HG02610 (cell line): ENCODE data around the gene KIF3A.

Experiments used
- ATAC-seq: cut with Tn5 transposase; IDR thresholded peaks from one replicate; pipeline ENCODE4 v1.9.1; 2021; ENCODE audit warnings: mild to moderate bottlenecking, moderate library complexity; ENCODE audit not compliant: unreplicated experiment

KIF3A gene

DNA sequence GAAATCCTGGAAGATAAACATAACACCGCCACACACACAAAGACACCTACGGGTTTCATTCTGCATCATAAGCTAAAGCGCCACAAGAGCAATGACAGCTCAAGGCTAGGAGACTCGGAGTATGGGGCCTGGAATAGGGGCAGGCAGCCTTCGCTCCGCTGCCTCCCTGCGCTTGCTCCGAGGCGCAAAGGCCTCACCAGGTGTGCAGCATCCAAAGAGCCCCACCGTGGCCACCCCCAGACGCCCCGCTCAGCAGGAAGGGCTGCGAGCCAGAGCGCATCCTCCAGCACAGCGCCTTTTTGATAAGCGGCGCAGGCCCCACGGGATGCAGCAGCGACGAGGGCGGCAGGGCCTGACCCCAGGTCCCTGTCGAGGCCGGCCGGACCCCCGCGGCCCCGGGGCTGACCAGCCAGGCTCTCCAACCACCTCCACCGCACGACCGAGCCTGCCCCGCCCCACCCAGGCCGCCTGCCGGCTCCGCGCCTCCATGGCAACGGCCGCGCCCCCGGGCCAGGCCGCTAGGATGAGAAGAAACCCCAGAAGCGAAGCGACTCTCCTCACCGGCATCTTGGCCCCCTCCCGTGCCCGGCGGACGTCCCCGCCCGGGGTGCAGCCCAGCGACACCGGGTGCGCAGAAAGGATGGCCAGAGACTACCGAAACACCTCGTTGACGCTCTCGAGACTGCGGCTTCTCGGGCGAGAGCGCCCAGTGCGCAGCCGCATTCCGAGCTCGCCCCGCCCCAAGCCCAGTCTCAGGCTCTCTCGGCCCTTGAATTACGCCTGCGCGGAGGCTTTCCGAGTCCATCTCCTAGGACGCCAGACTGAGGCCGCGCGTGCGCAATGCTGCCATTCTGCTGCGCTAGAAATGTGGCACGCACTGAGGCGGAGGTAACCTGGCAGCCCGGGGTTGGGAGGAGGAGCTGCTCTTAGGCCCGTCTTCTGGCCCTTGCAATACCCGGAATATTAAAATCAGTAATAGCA lies at the start of gene KIF3A:
TSS of gene KIF3A (minus strand) at position 694 of the 981 bp plus-strand sequence. CDS start at position 567, 127 bp downstream.
- peak; percentile 83 for ATAC-seq

DNA sequence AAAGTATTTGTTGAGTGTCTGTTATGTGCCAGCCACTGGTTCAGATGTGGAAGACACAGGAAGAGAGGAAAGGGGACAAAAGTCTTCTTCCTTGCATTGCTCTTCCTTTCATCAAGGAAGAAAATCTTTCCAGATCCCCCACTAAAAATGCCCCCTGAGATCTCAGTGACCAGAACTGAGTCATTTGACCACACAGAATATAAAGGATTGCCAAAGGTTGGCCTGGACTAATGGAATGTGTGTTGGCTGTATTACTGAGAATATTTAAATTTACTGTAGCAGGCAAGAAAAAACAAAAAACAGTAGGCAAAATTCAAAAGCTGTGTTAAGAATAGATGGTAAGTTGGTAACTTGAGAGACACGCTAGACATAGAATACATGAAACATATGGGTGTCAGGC lies 49.7 kb upstream of the KIF3A start:
- no peak for ATAC-seq

DNA sequence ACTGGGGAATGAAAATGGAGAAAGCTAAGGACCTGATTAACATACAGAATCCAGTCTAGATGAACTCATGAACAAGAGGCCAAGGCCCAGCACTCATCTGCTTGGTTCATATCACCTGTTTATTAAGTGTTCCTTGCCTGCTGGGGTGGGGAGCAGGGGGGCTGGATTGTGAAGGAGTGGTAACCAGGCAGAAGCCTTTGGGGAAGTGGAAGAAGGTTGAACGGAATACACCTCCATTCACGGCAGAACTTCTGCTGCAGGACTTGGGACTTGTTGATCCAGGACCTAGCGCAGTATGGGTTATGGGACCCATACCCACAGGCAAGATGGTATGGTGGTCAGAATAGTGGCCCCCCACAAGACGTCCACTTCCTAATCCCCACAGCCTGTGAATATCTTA lies 48.5 kb upstream of the KIF3A start:
- ATAC-seq: no peak

DNA sequence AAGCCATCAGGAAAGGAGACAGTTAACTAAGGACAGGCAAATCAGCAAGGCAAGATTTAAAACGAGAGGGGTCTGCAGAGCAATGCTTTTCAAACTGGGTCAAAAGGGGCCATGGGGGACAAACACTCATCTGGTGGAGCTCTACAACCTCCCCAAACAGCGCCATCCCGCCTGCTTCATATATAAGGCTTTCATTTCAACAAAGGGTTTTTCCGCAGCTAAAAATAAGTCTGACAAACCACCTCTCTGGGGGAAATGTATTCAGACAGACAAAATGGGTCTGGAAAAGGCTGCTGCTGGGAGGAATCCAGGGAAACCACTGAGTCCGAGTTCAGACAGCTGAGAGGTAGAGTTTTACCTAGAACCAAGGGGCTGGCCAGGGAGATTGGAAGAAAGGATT lies 48.0 kb upstream of the KIF3A start:
- ATAC-seq: no peak

- no peak for ATAC-seq
Measured at GRCh38 chr5:132782101-132782500, 44.8 kb upstream of the KIF3A start.

DNA sequence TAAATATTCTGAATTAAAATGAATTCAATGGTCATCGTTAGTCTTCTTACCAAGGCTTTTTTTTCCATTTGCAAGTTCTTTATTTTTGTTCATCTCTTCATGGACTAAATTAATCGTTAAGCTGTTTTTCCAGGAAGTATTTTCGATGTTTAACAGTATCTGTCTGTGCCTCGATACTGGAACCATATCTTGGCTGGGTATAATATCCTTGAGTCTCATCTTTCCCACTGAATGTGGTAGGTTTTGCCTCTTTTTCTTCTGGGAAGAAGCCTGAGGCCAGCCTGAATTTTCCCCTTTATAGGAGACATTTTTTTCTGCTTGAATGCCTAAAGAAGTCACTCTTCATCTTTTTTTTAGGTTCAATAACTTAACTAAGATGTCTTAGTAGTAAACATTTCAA lies 43.7 kb upstream of the KIF3A start:
- no peak for ATAC-seq

GRCh38 chr5:132780577-132780976 lies 43.2 kb upstream of the KIF3A start:
- ATAC-seq: no peak

- no peak for ATAC-seq
Measured at GRCh38 chr5:132779961-132780360, 42.6 kb upstream of the KIF3A start.

DNA sequence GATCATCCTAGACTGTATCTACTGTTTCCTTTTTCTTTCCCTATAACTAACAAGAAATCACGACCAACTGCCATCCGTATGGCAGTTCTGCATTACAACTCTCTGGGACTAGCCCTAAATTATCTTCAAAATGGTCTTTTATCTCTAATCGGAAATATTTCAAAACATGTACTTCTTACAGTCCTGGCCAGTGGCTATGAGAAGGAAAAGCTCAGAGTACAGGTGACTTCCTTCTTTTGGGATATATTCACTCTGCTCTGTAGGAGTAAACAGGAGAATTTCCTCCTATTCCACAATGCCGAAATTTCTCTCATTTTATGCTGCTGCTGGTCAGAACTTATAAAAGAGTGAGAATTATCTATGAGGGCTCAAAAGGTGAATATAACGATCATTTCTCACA lies 41.5 kb upstream of the KIF3A start:
- no peak for ATAC-seq

- no peak for ATAC-seq
Measured at GRCh38 chr5:132778129-132778528, 40.8 kb upstream of the KIF3A start.

- ATAC-seq: peak; percentile 57
Measured at GRCh38 chr5:132777209-132778069, 40.1 kb upstream of the KIF3A start, which contains the start of gene SEPTIN8. Gene SEPTIN8 (minus strand): TSS chr5:132777239. CDS start chr5:132777137, 102 bp downstream.

DNA sequence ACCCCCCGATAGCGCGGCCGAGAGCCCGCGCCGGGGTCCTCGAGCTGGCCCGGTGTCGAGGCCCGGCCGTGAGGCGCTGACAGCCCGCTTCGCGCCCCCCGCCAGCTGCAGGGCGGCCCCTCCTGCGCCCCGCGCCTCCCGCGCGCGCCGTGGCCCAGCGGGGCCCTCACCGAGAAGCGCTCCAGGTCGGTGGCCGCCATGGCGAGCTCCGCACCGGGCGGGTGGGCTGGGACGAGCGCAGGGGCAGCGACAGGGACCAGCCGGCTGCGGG lies 39.5 kb upstream of the KIF3A start:
- no peak for ATAC-seq

DNA sequence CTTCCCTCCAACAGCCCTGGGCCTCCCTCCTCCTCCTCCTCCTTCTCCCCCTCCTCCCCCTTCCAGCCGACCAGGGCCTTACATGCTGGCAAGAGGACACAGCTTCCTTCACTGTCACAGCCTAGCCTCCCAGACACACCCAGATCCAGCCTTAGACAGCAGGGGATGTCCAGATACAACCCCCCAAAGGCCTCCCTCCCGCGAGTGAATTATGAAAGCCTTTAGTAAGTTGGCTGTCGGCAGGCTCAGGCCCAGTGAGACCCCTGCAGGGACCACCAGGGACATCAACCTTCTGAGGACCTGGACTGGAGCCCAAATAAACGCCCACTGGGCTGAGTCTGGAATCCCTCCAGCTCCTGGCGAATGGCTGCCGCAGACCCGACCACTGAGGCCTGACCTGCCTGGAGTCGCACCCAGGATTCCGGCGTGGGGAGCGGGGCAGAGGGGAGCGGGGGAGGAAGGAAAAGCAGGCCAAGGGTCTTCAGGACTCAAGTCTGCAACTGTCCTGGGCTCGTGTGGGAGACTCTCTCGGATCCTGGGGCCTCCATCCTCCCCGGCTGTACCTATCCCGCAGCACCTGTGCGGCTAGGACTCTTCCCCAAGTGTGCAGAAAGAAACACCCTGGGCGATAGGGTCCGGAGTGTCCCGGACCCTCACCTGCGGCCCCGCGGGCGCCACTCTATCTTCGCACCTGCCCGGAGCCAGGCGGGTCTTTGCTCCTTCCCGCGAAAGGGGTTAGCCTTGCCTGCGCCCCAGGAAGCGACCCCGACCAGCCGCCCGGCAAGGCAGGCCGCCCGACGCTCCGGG lies 39.0 kb upstream of the KIF3A start:
- no peak for ATAC-seq

DNA sequence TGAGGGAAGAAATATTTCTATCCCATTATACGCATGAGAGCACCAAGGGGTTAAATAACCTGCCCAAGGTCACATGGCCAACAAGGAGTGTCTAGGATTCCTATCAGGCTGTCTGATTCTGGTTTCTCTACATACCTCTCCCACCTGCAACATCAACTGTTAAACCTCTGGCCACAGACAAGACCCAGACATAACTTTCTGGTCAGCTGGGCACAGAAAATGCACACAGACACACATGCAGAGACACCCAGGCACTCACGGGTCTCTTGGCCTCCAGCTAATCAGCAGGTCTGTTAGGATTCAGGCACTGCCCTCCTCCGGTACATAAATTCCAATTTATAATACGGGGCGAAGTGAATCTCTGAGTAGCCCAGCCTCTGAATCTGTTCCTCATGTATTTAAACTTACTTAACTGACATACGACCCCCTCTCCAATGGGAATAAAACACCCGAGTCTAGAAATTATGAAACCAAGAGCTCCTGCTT lies 38.2 kb upstream of the KIF3A start:
- ATAC-seq: no peak

- no peak for ATAC-seq
Measured at GRCh38 chr5:132774896-132775295, 37.5 kb upstream of the KIF3A start.

GRCh38 chr5:132774406-132774805 lies 37.1 kb upstream of the KIF3A start:
- no peak for ATAC-seq

- no peak for ATAC-seq
Measured at GRCh38 chr5:132773601-132774355, 36.4 kb upstream of the KIF3A start.

DNA sequence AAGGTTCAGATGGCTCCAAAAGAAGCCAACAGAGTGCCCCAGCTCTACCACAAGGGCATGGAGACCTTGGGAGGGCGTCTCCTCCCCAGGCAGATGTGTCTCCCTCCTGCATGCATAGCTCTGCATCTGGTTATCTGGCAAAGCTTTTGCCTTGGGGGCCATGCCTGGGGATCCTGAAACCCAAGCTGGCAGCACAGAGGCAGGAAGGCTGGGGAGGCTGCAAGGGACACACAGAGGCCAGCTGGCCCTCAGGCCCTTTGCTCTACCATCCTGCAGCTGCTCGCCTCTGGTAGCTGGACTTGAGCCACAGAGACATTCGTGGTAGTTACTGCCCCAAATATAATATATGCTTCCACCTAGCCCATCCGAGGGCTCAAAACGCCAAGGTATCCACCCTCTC lies 35.8 kb upstream of the KIF3A start:
- no peak for ATAC-seq

DNA sequence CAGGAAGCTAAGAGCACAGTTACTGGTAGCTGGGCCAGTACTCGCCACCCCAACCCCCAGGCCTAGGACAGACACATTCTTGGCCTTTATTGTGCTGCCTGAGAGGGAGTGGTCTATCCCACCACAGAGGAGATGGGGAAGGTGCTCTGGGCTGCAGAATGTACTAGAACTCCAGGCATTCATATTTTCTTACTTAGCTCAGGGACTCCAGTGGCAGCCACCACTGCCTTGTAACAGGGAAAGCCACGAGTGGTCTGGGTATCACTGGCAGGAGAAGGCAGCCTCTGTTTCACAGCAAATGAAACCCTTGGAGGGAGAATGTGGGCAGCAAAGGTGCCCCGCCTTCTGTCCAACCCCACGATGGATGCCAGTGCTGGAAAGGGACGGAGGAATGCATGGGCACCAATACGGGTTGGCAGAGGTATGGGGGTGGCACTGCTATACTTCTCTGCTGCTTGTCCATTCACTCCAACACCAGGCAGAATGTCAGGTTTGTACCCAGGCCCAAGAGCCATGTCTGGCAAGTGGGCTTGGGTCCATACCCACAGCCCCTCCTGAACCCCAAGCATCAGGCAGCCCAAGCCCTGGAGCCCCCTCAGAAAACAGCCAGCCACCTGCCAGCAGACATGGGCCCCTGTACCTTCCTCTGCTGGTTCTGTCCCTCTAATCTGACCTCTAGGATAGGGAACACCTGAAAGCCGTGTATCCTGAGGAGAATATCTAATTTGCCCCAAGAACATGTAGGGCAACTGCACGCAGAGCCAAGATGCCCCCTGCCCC lies 35.1 kb upstream of the KIF3A start:
- ATAC-seq: no peak
